Breast epithelium (tissue), 4 donors: ENCODE measurements around the gene MICAL2. TPM values are rescaled to one million over a fixed set of nuclear protein-coding genes. Genes with fewer than 3 reads are reported as not detected.
A peak's percentile ranks its signal among the peaks of the same experiment; 100 is the strongest.

ENCODE experiments used
- DNase-seq, 2 donors: peaks; one replicate each; pipeline ENCODE4 v3.0.0-alpha.2; 2019; ENCODE audit warnings: low spot score in 2 of 2
- H3K27ac ChIP-seq, 2 donors: fragments of 200-600 bp; sonication (generic) in 1 of 2; one replicate each; pipeline ENCODE4 v1.5.1; 2016 to 2019; ENCODE audit warnings: mild to moderate bottlenecking in 1 of 2
- H3K27me3 ChIP-seq, 2 donors: fragments of 200-600 bp; sonication (generic) in 1 of 2; one replicate each; pipeline versions ENCODE4 v1.5.1 to v1.6.0; 2017 to 2019; ENCODE audit warnings: control low read depth in 1 of 2, mild to moderate bottlenecking in 1 of 2
- H3K36me3 ChIP-seq: fragments of 200-600 bp; one replicate; pipeline ENCODE4 v1.5.1; 2019
- H3K4me1 ChIP-seq, 2 donors: fragments of 200-600 bp; sonication (generic); one replicate each; pipeline ENCODE4 v1.5.1; 2016 to 2019; ENCODE audit warnings: control low read depth in 1 of 2
- H3K4me3 ChIP-seq, 3 donors: fragments of 200-600 bp; sonication (generic); 1 replicate in 2 of 3; 2 replicates in 1 of 3; pipeline ENCODE4 v1.5.1; 2016 to 2019; ENCODE audit warnings: mild to moderate bottlenecking in 3 of 3, moderate library complexity in 2 of 3
- H3K9me3 ChIP-seq, 2 donors: fragments of 200-600 bp; sonication (generic) in 1 of 2; one replicate each; pipeline ENCODE4 v1.5.1; 2016 to 2019; ENCODE audit warnings: control low read depth in 1 of 2
- CTCF ChIP-seq, 3 donors: fragments of 450-650 bp; IDR thresholded peaks; one replicate each; pipeline ENCODE4 v1.5.1; 2016 to 2017; ENCODE audit warnings: antibody characterized with exemption in 3 of 3, mild to moderate bottlenecking in 3 of 3, moderate library complexity in 3 of 3
- POLR2A ChIP-seq: fragments of 450-650 bp; IDR thresholded peaks from one replicate; pipeline ENCODE4 v1.6.1; 2016; ENCODE audit warnings: antibody characterized with exemption, mild to moderate bottlenecking, moderate library complexity
- POLR2AphosphoS5 ChIP-seq, 3 donors: sonication (generic); formaldehyde crosslinking; IDR thresholded peaks; one replicate each; pipeline ENCODE4 v1.6.1; 2017; ENCODE audit warnings: antibody characterized with exemption in 3 of 3
- intact Hi-C: fragments of 100-400 bp; cut with DNase I; formaldehyde crosslinking; loops from one replicate; pipeline ENCODE4 v1.15.1; 2023; ENCODE audit warnings: low total_unique reads
- total RNA-seq, 3 donors: library from RNA; depleted of rRNA; stranded (reverse); fragments of >200 nt; gene quantifications; one replicate each; pipeline ENCODE4 v1.1.0, GENCODE V29; 2016

The MICAL2 gene
- total RNA-seq, 3 donors from 2014 or later, result 30.9 to 52.4 (median 38.6) TPM

- peak overlapping the region in 1 of 2 donors; percentile 29 for H3K27ac ChIP-seq
- H3K4me3 ChIP-seq, result no peak overlapping the region
- H3K27me3 ChIP-seq, result no peaks in the 10 kb centered on the region
- H3K4me1 ChIP-seq, result peaks cover 1 to 7% of the 10 kb centered on the region in 2 donors
- DNase-seq, result no peak
- H3K36me3 ChIP-seq, result no peaks in the 10 kb centered on the region
- TF ChIP-seq CTCF (IDR thresholded peaks at IDR 0.05) (no peak), POLR2A (no peak), POLR2AphosphoS5 (IDR thresholded peaks at IDR 0.05) (no peak)
- intact Hi-C loops, result no loop called here
- no peaks in the 10 kb centered on the region for H3K9me3 ChIP-seq
Observed at GRCh38 chr11:12131943-12132789, 21.8 kb downstream of the MICAL2 start.

DNA sequence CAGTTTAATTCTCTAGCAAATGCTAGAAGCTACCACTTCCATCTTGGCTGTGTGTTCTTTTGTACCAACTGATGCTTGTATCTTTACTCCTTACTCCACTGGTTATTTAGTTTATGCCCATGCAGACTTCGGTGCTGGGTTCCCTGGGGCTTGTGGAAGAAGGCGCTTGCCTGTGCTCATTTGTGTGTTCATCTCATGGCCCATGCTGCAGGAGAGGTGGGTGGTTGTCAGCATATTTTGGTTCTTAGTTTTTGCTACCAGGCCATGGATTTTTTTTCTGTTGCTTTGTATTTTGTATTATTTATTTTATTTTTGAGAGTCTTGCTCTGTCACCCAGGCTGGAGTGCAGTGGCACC is 22.4 kb downstream of the MICAL2 start:
- Histone ChIP-seq H3K4me1 (peaks cover 2 to 10% of the 10 kb centered on the region in 2 donors), H3K27me3 (no peaks in the 10 kb centered on the region), H3K27ac (peak overlapping the region in 1 of 2 donors; percentile 29), H3K9me3 (no peaks in the 10 kb centered on the region), H3K4me3 (no peak overlapping the region), H3K36me3 (no peaks in the 10 kb centered on the region)
- intact Hi-C loops, result no loop called here
- TF ChIP-seq CTCF (IDR thresholded peaks at IDR 0.05) (no peak), POLR2A (no peak), POLR2AphosphoS5 (IDR thresholded peaks at IDR 0.05) (no peak)
- no peak for DNase-seq

GRCh38 chr11:12133547-12134235 is 23.3 kb downstream of the MICAL2 start:
- TF ChIP-seq CTCF (IDR thresholded peaks at IDR 0.05) (no peak), POLR2AphosphoS5 (IDR thresholded peaks at IDR 0.05) (no peak), POLR2A (no peak)
- Histone ChIP-seq H3K4me3 (no peak overlapping the region), H3K36me3 (no peaks in the 10 kb centered on the region), H3K4me1 (peaks cover 2 to 10% of the 10 kb centered on the region in 2 donors), H3K27me3 (no peaks in the 10 kb centered on the region), H3K27ac (no peak overlapping the region), H3K9me3 (no peaks in the 10 kb centered on the region)
- no peak for DNase-seq
- intact Hi-C loops, result no loop called here

DNA sequence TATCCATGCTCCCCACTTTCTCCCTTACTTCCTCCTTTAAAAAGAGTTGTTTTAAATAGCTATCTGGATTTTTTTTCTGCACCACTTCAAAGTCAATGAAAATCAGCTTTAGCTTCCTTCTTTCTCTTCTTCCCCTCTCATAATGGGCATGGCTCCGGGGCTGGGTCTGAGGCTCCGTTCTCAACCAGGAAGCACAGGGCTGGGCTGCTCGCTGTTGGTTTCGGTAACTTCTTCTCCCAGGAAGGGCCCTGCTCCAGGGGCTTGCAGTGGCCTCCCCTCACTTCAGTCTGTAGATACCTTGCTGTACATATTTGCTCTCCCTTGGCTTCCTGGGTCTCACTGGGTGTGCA is 23.8 kb downstream of the MICAL2 start:
- Histone ChIP-seq H3K4me1 (peaks cover 2 to 10% of the 10 kb centered on the region in 2 donors), H3K4me3 (no peak overlapping the region), H3K9me3 (no peaks in the 10 kb centered on the region), H3K27me3 (no peaks in the 10 kb centered on the region), H3K36me3 (no peaks in the 10 kb centered on the region), H3K27ac (no peak overlapping the region)
- TF ChIP-seq CTCF (IDR thresholded peaks at IDR 0.05) (no peak), POLR2A (no peak), POLR2AphosphoS5 (IDR thresholded peaks at IDR 0.05) (no peak)
- intact Hi-C loops, result no loop called here
- DNase-seq, result no peak

DNA sequence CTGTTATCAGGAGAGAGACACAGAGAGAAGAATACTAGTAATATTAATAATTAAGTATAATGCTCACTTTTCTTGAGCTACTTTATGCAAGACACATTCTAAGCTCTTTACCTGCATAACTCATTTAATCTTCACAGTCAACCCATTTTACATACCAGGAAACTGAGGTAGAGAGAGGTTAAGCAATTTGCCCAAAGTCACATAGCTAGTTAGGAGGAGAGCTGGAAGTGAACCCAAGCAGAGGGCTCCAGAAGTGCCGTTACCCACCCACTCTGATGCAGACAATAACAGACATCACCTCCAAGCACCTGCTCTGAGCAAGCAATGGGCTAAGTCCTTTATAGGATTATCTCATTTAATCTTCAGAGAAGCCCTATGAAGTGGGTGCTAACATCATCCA is 24.8 kb downstream of the MICAL2 start:
- intact Hi-C loops, result no loop called here
- TF ChIP-seq POLR2A (no peak), POLR2AphosphoS5 (IDR thresholded peaks at IDR 0.05) (no peak), CTCF (IDR thresholded peaks at IDR 0.05) (no peak)
- Histone ChIP-seq H3K27ac (no peak overlapping the region), H3K9me3 (no peaks in the 10 kb centered on the region), H3K27me3 (no peaks in the 10 kb centered on the region), H3K4me3 (no peak overlapping the region), H3K4me1 (peaks cover 2 to 10% of the 10 kb centered on the region in 2 donors), H3K36me3 (no peaks in the 10 kb centered on the region)
- DNase-seq, result no peak
